GM06990 (cell line): ENCODE results near the gene NBEA.

ENCODE experiments used
- DNase-seq: peaks from one replicate; pipeline ENCODE4 v3.0.0-alpha.2; 2011; ENCODE audit not compliant: insufficient read length; ENCODE audit errors: extremely low read depth
- H3K27me3 ChIP-seq: replicated peaks from 2 replicates; pipeline ENCODE4 v1.6.0; 2011; ENCODE audit warnings: low read length; ENCODE audit not compliant: control insufficient read depth, insufficient read depth
- H3K36me3 ChIP-seq: 2 replicates; pipeline ENCODE4 v1.5.1; 2011; ENCODE audit warnings: low read length; ENCODE audit not compliant: control insufficient read depth, insufficient read depth
- H3K4me3 ChIP-seq: replicated peaks from 2 replicates; pipeline ENCODE4 v1.5.1; 2011; ENCODE audit warnings: low read depth, mild to moderate bottlenecking, control low read depth, low read length
- CTCF ChIP-seq: IDR thresholded peaks from 2 replicates; pipeline ENCODE4 v1.5.1; 2011; ENCODE audit warnings: low read length, control low read depth, mild to moderate bottlenecking, inconsistent platforms; ENCODE audit not compliant: insufficient read depth, poor library complexity, severe bottlenecking

Gene NBEA

GRCh38 chr13:35631666-35632065 is 689.6 kb downstream of the NBEA start:
- no peak overlapping the region for H3K4me3 ChIP-seq
- H3K36me3 ChIP-seq = no peaks in the 10 kb centered on the region
- no peak for DNase-seq
- no peak for TF ChIP-seq CTCF
- H3K27me3 ChIP-seq = no peaks in the 10 kb centered on the region

- DNase-seq = no peak
- Histone ChIP-seq H3K36me3 (no peaks in the 10 kb centered on the region), H3K27me3 (no peaks in the 10 kb centered on the region), H3K4me3 (no peak overlapping the region)
- no peak for TF ChIP-seq CTCF
These were observed 701.6 kb downstream of the NBEA start for GRCh38 chr13:35643625-35644024.

- TF ChIP-seq CTCF = no peak
- DNase-seq = no peak
- Histone ChIP-seq H3K27me3 (no peaks in the 10 kb centered on the region), H3K4me3 (no peak overlapping the region), H3K36me3 (no peaks in the 10 kb centered on the region)
These were observed 704.1 kb downstream of the NBEA start for GRCh38 chr13:35646056-35646774.

GRCh38 chr13:35648201-35648600 is 706.1 kb downstream of the NBEA start:
- Histone ChIP-seq H3K27me3 (no peaks in the 10 kb centered on the region), H3K36me3 (no peaks in the 10 kb centered on the region), H3K4me3 (no peak overlapping the region)
- TF ChIP-seq CTCF = no peak
- no peak for DNase-seq

- no peak for DNase-seq
- H3K4me3 ChIP-seq = no peak overlapping the region
- no peaks in the 10 kb centered on the region for H3K27me3 ChIP-seq
- no peaks in the 10 kb centered on the region for H3K36me3 ChIP-seq
- no peak for TF ChIP-seq CTCF
These were observed 707.1 kb downstream of the NBEA start for GRCh38 chr13:35649162-35649561.

GRCh38 chr13:35659796-35660195 is 717.7 kb downstream of the NBEA start:
- DNase-seq = no peak
- no peak for TF ChIP-seq CTCF
- Histone ChIP-seq H3K36me3 (no peaks in the 10 kb centered on the region), H3K4me3 (no peak overlapping the region), H3K27me3 (no peaks in the 10 kb centered on the region)
